Transverse colon (tissue), 4 donors: ENCODE results near the gene HOXB2. TPM values are rescaled to one million over a fixed set of nuclear protein-coding genes. Genes with fewer than 3 reads are reported as not detected.
"Not testable (repeated sequence)": the region's sequence is repeated elsewhere in the genome, so short reads cannot be mapped to it uniquely, and the experiment has no call there.

ENCODE experiments used
- DNase-seq: peaks from one replicate; pipeline ENCODE4 v3.0.0-alpha.2; 2019
- H3K27ac ChIP-seq, 4 donors: fragments of 200-600 bp; sonication (generic); 2 replicates each; pipeline ENCODE4 v1.5.1; 2016 to 2018; ENCODE audit warnings: inconsistent platforms in 4 of 4
- H3K27me3 ChIP-seq: fragments of 200-600 bp; sonication (generic); 2 replicates; pipeline ENCODE4 v1.5.1; 2017; ENCODE audit warnings: inconsistent platforms
- H3K36me3 ChIP-seq, 4 donors: fragments of 200-600 bp; sonication (generic); 2 replicates each; pipeline ENCODE4 v1.5.1; 2017 to 2019; ENCODE audit warnings: inconsistent platforms in 4 of 4
- H3K4me1 ChIP-seq, 4 donors: fragments of 200-600 bp; sonication (generic); 2 replicates each; pipeline ENCODE4 v1.5.1; 2017 to 2020; ENCODE audit warnings: inconsistent platforms in 4 of 4
- H3K4me3 ChIP-seq, 4 donors: fragments of 200-600 bp; sonication (generic); 1 replicate in 1 of 4; 2 replicates in 3 of 4; pipeline versions ENCODE4 v1.5.1 to v1.6.1; 2017 to 2019; ENCODE audit warnings: inconsistent platforms in 4 of 4
- H3K9me3 ChIP-seq, 2 donors: fragments of 200-600 bp; sonication (generic); 2 replicates each; pipeline ENCODE4 v1.5.1; 2017 to 2019; ENCODE audit warnings: inconsistent platforms in 2 of 2
- CTCF ChIP-seq, 5 experiments: fragments of 200-600 bp in 3 of 5; fragments of 450-650 bp in 2 of 5; sonication (generic) in 3 of 5; IDR thresholded peaks; 1 replicate in 2 of 5; 2 replicates in 3 of 5; pipeline ENCODE4 v1.5.1; 2016 to 2017; ENCODE audit warnings: antibody characterized with exemption in 5 of 5, inconsistent platforms in 3 of 5, mild to moderate bottlenecking in 2 of 5, moderate library complexity in 1 of 5
- EP300 ChIP-seq: sonication (generic); formaldehyde crosslinking; IDR thresholded peaks from one replicate; pipeline ENCODE4 v1.6.1; 2017; ENCODE audit warnings: antibody characterized with exemption, low read depth
- POLR2A ChIP-seq: fragments of 450-650 bp; IDR thresholded peaks from one replicate; pipeline ENCODE4 v1.6.1; 2016; ENCODE audit warnings: antibody characterized with exemption, mild to moderate bottlenecking, moderate library complexity
- POLR2AphosphoS5 ChIP-seq, 3 donors: sonication (generic); formaldehyde crosslinking; IDR thresholded peaks; one replicate each; pipeline ENCODE4 v1.6.1; 2016; ENCODE audit warnings: antibody characterized with exemption in 3 of 3
- WGBS, 2 donors: methylation state at CpG; one replicate each; pipeline ENCODE4 v1.1.5; 2018; ENCODE audit warnings: low coverage in 1 of 2; 5-methylcytosine and 5-hydroxymethylcytosine counted together
- in situ Hi-C, 4 donors: fragments of 200-750 bp; cut with MboI; loops; one replicate each; pipeline versions ENCODE4 v1.15.0 to v1.15.1; 2017; ENCODE audit warnings: low sequenced_read_pairs in 3 of 4, low pct_ligation_motif_present in 1 of 4, low pct_unique_long_range_greater_than_20kb in 1 of 4
- intact Hi-C: fragments of 100-400 bp; cut with DNase I; formaldehyde crosslinking; loops from one replicate; pipeline ENCODE4 v1.15.1; 2023; ENCODE audit warnings: low total_unique reads
- total RNA-seq, 4 donors: library from RNA; depleted of rRNA; stranded (reverse); fragments of >200 nt; gene quantifications; one replicate each; pipeline ENCODE4 v1.1.0, GENCODE V29; 2016

Gene HOXB2
- total RNA-seq, 4 donors from 2014 or later: 13.5 to 93.9 (median 13.8) TPM; not detected in 1

- no peak for DNase-seq
- in situ Hi-C loops (no loop called here), intact Hi-C loops (loop anchor here (5.0 kb wide), 2 partner anchors 37 to 48 kb away; partner anchors contain the start of gene HOXB4)
- Histone ChIP-seq H3K4me3 (no peak overlapping the region), H3K27me3 (peaks cover 17% of the 10 kb centered on the region), H3K9me3 (no peaks in the 10 kb centered on the region), H3K36me3 (no peaks in the 10 kb centered on the region), H3K27ac (peak overlapping the region in 3 of 4 donors; percentile 89 to 95 (median 94)), H3K4me1 (peaks cover 3 to 25% (median 5%) of the 10 kb centered on the region in 4 donors)
- TF ChIP-seq POLR2A (no peak), EP300 (no peak), POLR2AphosphoS5 (IDR thresholded peaks at IDR 0.05) (no peak), CTCF (IDR thresholded peaks at IDR 0.05) (no peak)
- 93% methylated on average over 1 of the region's 1 CpG; no CpG with 5 or more reads in 1 of the 2 donors for WGBS, 2 donors
Measured at GRCh38 chr17:48540213-48540612, 4.7 kb downstream of the HOXB2 start.

- TF ChIP-seq POLR2AphosphoS5 (IDR thresholded peaks at IDR 0.05) (no peak), POLR2A (no peak), CTCF (IDR thresholded peaks at IDR 0.05) (no peak), EP300 (no peak)
- no peaks in the 10 kb centered on the region for H3K36me3 ChIP-seq
- in situ Hi-C loops: no loop called here
- peaks cover 17% of the 10 kb centered on the region for H3K27me3 ChIP-seq
- no peak for DNase-seq
- 72 to 88% methylated on average over 2 to 4 of the region's 4 CpGs for WGBS, 2 donors
- H3K4me3 ChIP-seq: no peak overlapping the region
- no peaks in the 10 kb centered on the region for H3K9me3 ChIP-seq
- peaks cover 0 to 20% (median 2%) of the 10 kb centered on the region in 4 donors for H3K4me1 ChIP-seq
- intact Hi-C loops: no loop called here
- H3K27ac ChIP-seq: peak overlapping the region in 2 of 4 donors; percentile 94 to 95
Measured at GRCh38 chr17:48539177-48539576, 5.7 kb downstream of the HOXB2 start.

- 94% methylated on average over 3 of the region's 3 CpGs for WGBS, 2 donors
- intact Hi-C loops: no loop called here
- DNase-seq: no peak
- no peak for TF ChIP-seq EP300
- TF ChIP-seq POLR2A: no peak
- TF ChIP-seq CTCF (IDR thresholded peaks at IDR 0.05): no peak
- peaks cover 0 to 7% (median 0%) of the 10 kb centered on the region in 4 donors for H3K4me1 ChIP-seq
- in situ Hi-C loops: no loop called here
- no peaks in the 10 kb centered on the region for H3K36me3 ChIP-seq
- peaks cover 6% of the 10 kb centered on the region for H3K27me3 ChIP-seq
- no peak overlapping the region for H3K4me3 ChIP-seq
- H3K9me3 ChIP-seq: no peaks in the 10 kb centered on the region
- no peak overlapping the region for H3K27ac ChIP-seq
Measured at GRCh38 chr17:48537316-48537715, 7.6 kb downstream of the HOXB2 start.

GRCh38 chr17:48535793-48536559 is 8.9 kb downstream of the HOXB2 start:
- H3K4me3 ChIP-seq, H3K27me3 ChIP-seq, in situ Hi-C loops: not testable (repeated sequence)

More at GRCh38 chr17:48535793-48536559, 8.9 kb downstream of the HOXB2 start:
- H3K9me3 ChIP-seq, H3K36me3 ChIP-seq, H3K4me1 ChIP-seq, H3K27ac ChIP-seq, intact Hi-C loops, DNase-seq: not testable (repeated sequence)
- 90 to 95% methylated on average over 4 to 9 of the region's 9 CpGs for WGBS, 2 donors
